OCI-LY7 (cell line): ENCODE results near the gene SRC.

Experiments used
- EZH2phosphoT487 ChIP-seq: fragments of 200-600 bp; sonication (generic); IDR thresholded peaks from 2 replicates; pipeline ENCODE4 v1.6.1; 2018; ENCODE audit warnings: low read depth, borderline replicate concordance, mild to moderate bottlenecking, mixed run types, antibody characterized with exemption, low read length, moderate library complexity, mixed read lengths
- TF ChIP-seq, protein P1 (sequence below): fragments of 200-600 bp; sonication (generic); conservative IDR thresholded peaks from 2 replicates; pipeline ENCODE4 v1.5.1; 2014; ENCODE audit warnings: mild to moderate bottlenecking, antibody characterized with exemption, low read length, moderate library complexity, mixed read lengths

- TF ChIP-seq, protein P1, sequence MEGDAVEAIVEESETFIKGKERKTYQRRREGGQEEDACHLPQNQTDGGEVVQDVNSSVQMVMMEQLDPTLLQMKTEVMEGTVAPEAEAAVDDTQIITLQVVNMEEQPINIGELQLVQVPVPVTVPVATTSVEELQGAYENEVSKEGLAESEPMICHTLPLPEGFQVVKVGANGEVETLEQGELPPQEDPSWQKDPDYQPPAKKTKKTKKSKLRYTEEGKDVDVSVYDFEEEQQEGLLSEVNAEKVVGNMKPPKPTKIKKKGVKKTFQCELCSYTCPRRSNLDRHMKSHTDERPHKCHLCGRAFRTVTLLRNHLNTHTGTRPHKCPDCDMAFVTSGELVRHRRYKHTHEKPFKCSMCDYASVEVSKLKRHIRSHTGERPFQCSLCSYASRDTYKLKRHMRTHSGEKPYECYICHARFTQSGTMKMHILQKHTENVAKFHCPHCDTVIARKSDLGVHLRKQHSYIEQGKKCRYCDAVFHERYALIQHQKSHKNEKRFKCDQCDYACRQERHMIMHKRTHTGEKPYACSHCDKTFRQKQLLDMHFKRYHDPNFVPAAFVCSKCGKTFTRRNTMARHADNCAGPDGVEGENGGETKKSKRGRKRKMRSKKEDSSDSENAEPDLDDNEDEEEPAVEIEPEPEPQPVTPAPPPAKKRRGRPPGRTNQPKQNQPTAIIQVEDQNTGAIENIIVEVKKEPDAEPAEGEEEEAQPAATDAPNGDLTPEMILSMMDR: no peak
- no peak for TF ChIP-seq EZH2phosphoT487
These were observed 105.7 kb downstream of the SRC start for GRCh38 chr20:37451616-37452015.
